NB4 (cell line): ENCODE results near the gene XPNPEP1.

Experiments
- MYC ChIP-seq: IDR thresholded peaks from 2 replicates; pipeline ENCODE4 v1.6.1; 2011; ENCODE audit warnings: low read depth, low read length
- POLR2A ChIP-seq: IDR thresholded peaks from 2 replicates; pipeline ENCODE4 v1.6.1; 2011; ENCODE audit warnings: mild to moderate bottlenecking; ENCODE audit not compliant: insufficient read length; ENCODE audit errors: extremely low read depth
- TF ChIP-seq, protein P1 (sequence below): IDR thresholded peaks from one replicate; pipeline ENCODE4 v1.5.1; 2012; ENCODE audit warnings: low read depth, low read length
- TF ChIP-seq, protein P2 (sequence below): IDR thresholded peaks from 2 replicates; pipeline ENCODE4 v1.6.1; 2011; ENCODE audit warnings: low read depth, low read length

DNA sequence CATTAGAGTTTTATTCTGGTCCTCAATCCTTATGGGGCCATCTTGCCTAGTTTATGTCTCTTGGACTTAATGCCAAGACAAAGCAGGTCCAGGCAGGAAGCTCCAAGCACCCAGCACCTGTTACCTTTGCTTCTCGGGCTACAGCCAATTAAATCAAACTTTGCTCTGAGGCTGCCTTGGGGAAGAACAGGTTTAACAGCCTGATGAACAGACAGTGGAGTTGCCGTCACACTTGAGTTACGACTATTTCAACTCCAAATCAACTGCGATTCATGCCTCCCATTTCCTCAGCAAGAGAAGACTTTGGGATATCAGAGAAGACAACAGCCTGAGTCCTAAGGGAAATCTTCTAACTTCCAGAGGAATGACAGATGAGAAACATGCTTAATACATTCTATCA is 62.2 kb downstream of the XPNPEP1 start:
- TF ChIP-seq, protein P1, sequence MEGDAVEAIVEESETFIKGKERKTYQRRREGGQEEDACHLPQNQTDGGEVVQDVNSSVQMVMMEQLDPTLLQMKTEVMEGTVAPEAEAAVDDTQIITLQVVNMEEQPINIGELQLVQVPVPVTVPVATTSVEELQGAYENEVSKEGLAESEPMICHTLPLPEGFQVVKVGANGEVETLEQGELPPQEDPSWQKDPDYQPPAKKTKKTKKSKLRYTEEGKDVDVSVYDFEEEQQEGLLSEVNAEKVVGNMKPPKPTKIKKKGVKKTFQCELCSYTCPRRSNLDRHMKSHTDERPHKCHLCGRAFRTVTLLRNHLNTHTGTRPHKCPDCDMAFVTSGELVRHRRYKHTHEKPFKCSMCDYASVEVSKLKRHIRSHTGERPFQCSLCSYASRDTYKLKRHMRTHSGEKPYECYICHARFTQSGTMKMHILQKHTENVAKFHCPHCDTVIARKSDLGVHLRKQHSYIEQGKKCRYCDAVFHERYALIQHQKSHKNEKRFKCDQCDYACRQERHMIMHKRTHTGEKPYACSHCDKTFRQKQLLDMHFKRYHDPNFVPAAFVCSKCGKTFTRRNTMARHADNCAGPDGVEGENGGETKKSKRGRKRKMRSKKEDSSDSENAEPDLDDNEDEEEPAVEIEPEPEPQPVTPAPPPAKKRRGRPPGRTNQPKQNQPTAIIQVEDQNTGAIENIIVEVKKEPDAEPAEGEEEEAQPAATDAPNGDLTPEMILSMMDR = no peak
- TF ChIP-seq POLR2A = no peak
- TF ChIP-seq MYC = no peak
- TF ChIP-seq, protein P2, sequence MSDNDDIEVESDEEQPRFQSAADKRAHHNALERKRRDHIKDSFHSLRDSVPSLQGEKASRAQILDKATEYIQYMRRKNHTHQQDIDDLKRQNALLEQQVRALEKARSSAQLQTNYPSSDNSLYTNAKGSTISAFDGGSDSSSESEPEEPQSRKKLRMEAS = no peak
